Dendritic cell treated with granulocyte-macrophage colony-stimulating factor and Interleukin-4, amounts not matched to agents 40 ng/mL and 50 ng/mL, for 4 days (primary cell): Measurements from ENCODE around the gene SDHAF4.
"Not testable (repeated sequence)": the region's sequence is repeated elsewhere in the genome, so short reads cannot be mapped to it uniquely, and the experiment has no call there.

Source experiments
- H3K27ac Mint-ChIP-seq: one replicate; pipeline ENCODE4 v1.8.0; 2022; ENCODE audit warnings: mild to moderate bottlenecking, mixed read lengths
- H3K27me3 Mint-ChIP-seq: one replicate; pipeline ENCODE4 v1.8.0; 2022; ENCODE audit warnings: mild to moderate bottlenecking, mixed read lengths
- H3K36me3 Mint-ChIP-seq: one replicate; pipeline ENCODE4 v1.8.0; 2022; ENCODE audit warnings: low read depth, mixed read lengths
- H3K4me1 Mint-ChIP-seq: one replicate; pipeline ENCODE4 v1.8.0; 2022; ENCODE audit warnings: low read depth, mixed read lengths
- H3K4me3 Mint-ChIP-seq: one replicate; pipeline ENCODE4 v1.8.0; 2022; ENCODE audit warnings: mild to moderate bottlenecking, moderate library complexity, mixed read lengths
- H3K9me3 Mint-ChIP-seq: one replicate; pipeline ENCODE4 v1.8.0; 2022; ENCODE audit warnings: mixed read lengths
- intact Hi-C: fragments of 100-400 bp; cut with micrococcal nuclease; formaldehyde crosslinking; loops from one replicate; pipeline ENCODE4 v1.15.0; 2022

Gene SDHAF4

DNA sequence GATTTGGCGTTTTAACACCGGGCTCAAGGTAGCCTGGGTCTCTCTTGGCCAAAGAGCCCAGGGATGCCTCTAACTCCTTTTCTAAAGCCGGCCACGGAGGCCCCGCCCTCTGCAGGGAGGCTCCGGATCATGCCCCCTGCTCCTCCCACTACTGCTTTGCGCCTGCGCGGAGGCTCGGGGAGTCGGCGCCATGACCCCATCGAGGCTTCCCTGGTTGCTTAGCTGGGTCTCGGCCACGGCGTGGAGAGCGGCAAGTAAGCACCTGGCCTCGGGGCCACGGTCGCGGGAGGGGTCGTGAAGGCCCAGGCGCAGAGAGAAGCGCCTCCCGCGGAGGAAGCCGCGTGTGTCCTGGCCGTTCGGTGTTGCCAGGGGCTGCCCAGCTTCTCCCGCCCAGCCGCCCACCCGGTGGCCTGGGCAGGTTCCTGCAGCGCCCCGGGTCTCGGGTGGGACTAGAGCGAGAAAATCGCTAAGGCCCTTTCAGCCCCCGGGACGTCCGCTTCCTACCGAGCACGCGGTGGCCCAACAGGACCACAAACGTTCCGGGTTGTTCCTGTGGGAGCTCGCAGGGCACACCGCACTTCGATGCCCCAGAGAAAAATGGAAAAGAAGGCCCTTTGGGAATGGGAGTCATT, at the start of gene SDHAF4:
Gene SDHAF4, plus strand, starts transcription at position 180 of the 632 bp plus-strand sequence. Its CDS starts 11 bp downstream, at position 191.
- peak within 1 kb of the TSS; percentile 76 for H3K4me3 Mint-ChIP-seq
- no peaks in the 10 kb centered on the region for H3K9me3 Mint-ChIP-seq
- peaks cover 5% of the 10 kb centered on the region for H3K4me1 Mint-ChIP-seq
- no peaks in the 10 kb centered on the region for H3K36me3 Mint-ChIP-seq
- intact Hi-C loops, result loop anchor here (5.0 to 10.0 kb wide), 2 partner anchors 100 to 152 kb away; partner anchors contain the start of genes FAM135A and SMAP1
- peak within 1 kb of the TSS; percentile 81 for H3K27ac Mint-ChIP-seq
- H3K27me3 Mint-ChIP-seq, result no peaks in the 10 kb centered on the region

DNA sequence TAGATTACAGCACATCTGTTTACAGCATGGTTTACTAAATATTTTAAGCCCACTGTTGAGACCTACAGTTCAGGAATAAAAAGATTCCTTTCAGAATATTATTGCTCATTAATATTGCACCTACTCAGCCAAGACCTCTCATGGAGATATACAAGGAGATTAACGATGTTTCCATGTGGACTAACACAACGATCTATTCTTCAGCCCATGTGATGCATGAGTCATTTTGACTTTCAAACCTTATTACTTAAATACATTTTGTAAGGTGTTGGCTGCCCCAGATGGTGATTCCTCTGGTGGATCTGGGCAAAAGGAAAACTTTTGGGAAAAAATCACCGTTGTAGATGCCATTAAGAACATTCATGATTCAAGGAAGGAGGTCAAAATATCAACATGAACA, 48.0 kb upstream of the SDHAF4 start:
- H3K36me3 Mint-ChIP-seq, result no peaks in the 10 kb centered on the region
- no peak overlapping the region for H3K4me3 Mint-ChIP-seq
- H3K9me3 Mint-ChIP-seq, result no peaks in the 10 kb centered on the region
- H3K4me1 Mint-ChIP-seq, result no peaks in the 10 kb centered on the region
- no peak overlapping the region for H3K27ac Mint-ChIP-seq
- intact Hi-C loops, result no loop called here
- no peaks in the 10 kb centered on the region for H3K27me3 Mint-ChIP-seq

GRCh38 chr6:70520575-70520974, 46.2 kb upstream of the SDHAF4 start:
- Mint-ChIP-seq H3K36me3 (no peaks in the 10 kb centered on the region), H3K9me3 (no peaks in the 10 kb centered on the region), H3K4me3 (no peak overlapping the region), H3K4me1 (no peaks in the 10 kb centered on the region), H3K27me3 (no peaks in the 10 kb centered on the region), H3K27ac (no peak overlapping the region)
- intact Hi-C loops, result loop anchor here (1.0 to 5.0 kb wide), 3 partner anchors 166 to 492 kb away; no protein-coding TSS in a partner anchor

DNA sequence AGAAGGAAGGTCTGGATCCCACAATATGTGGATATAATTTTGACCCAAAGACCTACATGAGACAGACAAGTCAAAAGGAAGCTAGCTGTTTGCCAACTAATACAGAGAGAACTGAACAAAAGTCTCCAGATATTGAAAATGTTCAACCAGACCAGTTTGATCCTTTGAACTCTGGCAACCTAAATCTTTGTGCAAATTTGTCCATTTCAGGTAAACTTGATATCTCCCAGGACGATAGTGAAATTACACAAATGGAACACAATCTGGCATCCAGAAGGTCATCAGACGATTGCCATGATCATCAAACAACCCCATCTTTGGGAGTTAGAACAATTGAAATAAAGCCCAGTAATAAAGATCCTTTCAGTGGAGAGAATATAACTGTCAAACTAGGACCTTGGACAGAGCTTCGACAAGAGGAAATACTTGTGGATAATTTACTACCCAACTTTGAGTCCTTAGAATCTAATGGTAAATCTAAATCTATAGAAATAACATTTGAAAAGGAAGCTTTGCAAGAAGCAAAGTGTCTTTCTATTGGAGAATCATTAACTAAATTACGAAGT, 41.9 kb upstream of the SDHAF4 start:
- no peaks in the 10 kb centered on the region for H3K4me1 Mint-ChIP-seq
- H3K9me3 Mint-ChIP-seq, result no peaks in the 10 kb centered on the region
- no peak overlapping the region for H3K4me3 Mint-ChIP-seq
- intact Hi-C loops, result loop anchor here (5.0 kb wide), 2 partner anchors 47 to 487 kb away; no protein-coding TSS in a partner anchor
- H3K27ac Mint-ChIP-seq, result no peak overlapping the region
- peaks cover 6% of the 10 kb centered on the region for H3K36me3 Mint-ChIP-seq
- no peaks in the 10 kb centered on the region for H3K27me3 Mint-ChIP-seq

GRCh38 chr6:70527071-70527737, 39.5 kb upstream of the SDHAF4 start:
- Mint-ChIP-seq H3K9me3 (no peaks in the 10 kb centered on the region), H3K27ac (no peak overlapping the region), H3K36me3 (peaks cover 11% of the 10 kb centered on the region), H3K4me1 (no peaks in the 10 kb centered on the region), H3K4me3 (no peak overlapping the region), H3K27me3 (no peaks in the 10 kb centered on the region)
- intact Hi-C loops, result loop anchor here (5.0 kb wide), 1 partner anchor 45 kb away; no protein-coding TSS in a partner anchor

DNA sequence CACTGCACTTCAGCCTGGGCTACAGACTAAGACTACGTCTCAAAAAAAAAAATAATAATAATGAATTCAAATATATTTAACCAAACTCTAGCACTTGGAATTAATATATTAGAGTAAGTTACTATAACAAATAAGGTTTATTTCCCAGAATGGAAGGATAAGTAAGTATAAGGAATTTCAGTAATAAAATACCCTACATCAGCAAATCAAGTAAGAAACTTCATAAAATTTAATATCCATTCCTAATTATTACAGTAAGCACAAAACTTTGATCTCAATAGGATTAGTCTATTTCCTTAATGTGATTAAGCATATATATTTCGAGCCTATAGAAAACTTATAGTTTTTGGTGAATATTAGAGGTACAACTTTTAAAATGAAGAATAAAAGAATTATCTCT, 36.7 kb upstream of the SDHAF4 start:
- Mint-ChIP-seq H3K9me3 (no peaks in the 10 kb centered on the region), H3K27me3 (no peaks in the 10 kb centered on the region), H3K4me1 (no peaks in the 10 kb centered on the region), H3K4me3 (no peak overlapping the region), H3K36me3 (peaks cover 11% of the 10 kb centered on the region), H3K27ac (no peak overlapping the region)
- intact Hi-C loops, result no loop called here

DNA sequence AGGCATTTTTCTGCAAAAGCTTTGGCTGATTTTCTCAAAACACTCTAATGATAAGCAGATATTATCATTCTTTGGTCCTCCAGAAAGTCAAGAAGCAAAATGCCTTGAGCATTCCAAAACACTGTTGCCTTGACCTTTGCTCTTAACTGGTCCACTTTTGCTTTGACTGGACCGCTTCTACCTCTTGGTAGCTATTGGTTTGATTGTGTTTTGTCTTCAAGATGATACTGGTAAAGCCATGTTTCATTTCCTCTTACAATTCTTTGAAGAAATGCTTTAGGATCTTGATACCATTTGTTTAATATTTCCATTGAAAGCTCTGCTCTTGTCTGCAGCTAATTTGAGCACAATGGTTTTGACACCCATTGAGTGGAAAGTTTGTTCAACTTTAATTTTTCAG, 35.6 kb upstream of the SDHAF4 start:
- Mint-ChIP-seq H3K27me3 (no peaks in the 10 kb centered on the region), H3K9me3 (no peaks in the 10 kb centered on the region), H3K4me1 (no peaks in the 10 kb centered on the region), H3K4me3 (no peak overlapping the region), H3K36me3 (peaks cover 11% of the 10 kb centered on the region), H3K27ac (no peak overlapping the region)
- intact Hi-C loops, result no loop called here

- Mint-ChIP-seq H3K27ac (no peak overlapping the region), H3K27me3 (no peaks in the 10 kb centered on the region), H3K9me3 (no peaks in the 10 kb centered on the region), H3K4me1 (peaks cover 14% of the 10 kb centered on the region), H3K36me3 (no peaks in the 10 kb centered on the region), H3K4me3 (no peak overlapping the region)
- intact Hi-C loops, result no loop called here
Observed at GRCh38 chr6:70537266-70537665, 29.5 kb upstream of the SDHAF4 start.

- no peaks in the 10 kb centered on the region for H3K36me3 Mint-ChIP-seq
- H3K4me1 Mint-ChIP-seq, result peaks cover 14% of the 10 kb centered on the region
- H3K4me3 Mint-ChIP-seq, result no peak overlapping the region
- no peaks in the 10 kb centered on the region for H3K9me3 Mint-ChIP-seq
- no peak overlapping the region for H3K27ac Mint-ChIP-seq
- intact Hi-C loops, result no loop called here
- no peaks in the 10 kb centered on the region for H3K27me3 Mint-ChIP-seq
Observed at GRCh38 chr6:70538376-70538775, 28.4 kb upstream of the SDHAF4 start.

DNA sequence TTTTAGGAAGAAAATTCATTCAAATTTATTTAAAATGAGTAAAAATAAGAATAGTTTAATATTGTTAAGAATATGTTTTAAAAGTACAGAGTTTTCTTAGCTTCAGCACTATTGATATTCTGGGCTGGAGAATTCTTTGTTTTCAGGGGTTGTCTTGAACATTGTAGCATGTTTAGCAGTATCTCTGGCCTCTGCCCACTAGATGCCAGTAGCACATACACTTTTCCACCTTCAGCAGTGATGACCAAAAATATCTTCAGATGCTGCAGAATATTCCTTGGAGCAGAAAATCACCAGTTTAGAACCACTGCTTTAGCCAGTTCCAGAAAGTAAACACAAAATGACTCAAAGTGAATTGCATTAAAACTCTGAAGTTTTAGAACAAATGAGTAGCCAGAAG, 19.4 kb upstream of the SDHAF4 start:
- H3K4me3 Mint-ChIP-seq, result no peak overlapping the region
- intact Hi-C loops, result no loop called here
- H3K9me3 Mint-ChIP-seq, result no peaks in the 10 kb centered on the region
- no peaks in the 10 kb centered on the region for H3K4me1 Mint-ChIP-seq
- H3K27me3 Mint-ChIP-seq, result no peaks in the 10 kb centered on the region
- no peak overlapping the region for H3K27ac Mint-ChIP-seq
- peaks cover 6% of the 10 kb centered on the region for H3K36me3 Mint-ChIP-seq

DNA sequence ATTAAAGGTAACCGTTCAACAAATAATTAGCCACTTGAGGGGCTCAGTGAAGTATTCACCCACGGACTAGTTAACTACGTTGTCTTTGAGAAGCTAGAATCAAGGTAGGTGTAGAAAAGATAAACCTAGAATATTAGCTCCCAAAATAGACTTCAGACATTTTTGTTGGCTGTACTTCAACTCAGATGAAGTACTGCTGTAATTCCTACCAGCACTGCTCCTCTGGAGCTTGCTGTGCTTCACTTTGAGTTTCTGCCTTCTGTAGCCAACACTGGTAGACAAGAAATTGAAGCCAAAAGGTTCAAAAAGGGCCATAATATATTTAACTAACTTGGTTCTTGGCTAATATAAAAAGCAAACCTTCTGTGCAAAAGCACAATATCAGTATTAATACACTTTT, 18.8 kb upstream of the SDHAF4 start:
- Mint-ChIP-seq H3K27ac (no peak overlapping the region), H3K36me3 (peaks cover 6% of the 10 kb centered on the region), H3K9me3 (no peaks in the 10 kb centered on the region), H3K4me3 (no peak overlapping the region), H3K27me3 (no peaks in the 10 kb centered on the region), H3K4me1 (no peaks in the 10 kb centered on the region)
- intact Hi-C loops, result no loop called here

DNA sequence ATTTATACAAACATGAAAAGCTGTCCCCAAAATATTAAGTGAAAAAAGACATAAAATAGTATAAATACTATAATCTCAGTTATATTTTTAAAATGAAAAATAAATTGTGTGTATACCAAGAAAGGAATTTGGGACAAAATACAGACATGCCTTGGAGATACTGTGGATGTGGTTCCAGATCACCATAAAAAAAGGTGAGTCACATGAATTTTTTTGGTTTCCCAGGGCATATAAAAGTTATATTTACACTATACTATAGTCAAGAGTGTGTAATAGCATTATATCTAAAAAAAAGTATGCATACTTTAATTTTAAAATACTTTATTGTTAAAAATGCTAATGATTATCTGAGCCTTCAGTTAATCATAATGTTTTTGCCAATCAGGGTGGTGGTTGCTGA, 17.4 kb upstream of the SDHAF4 start:
- H3K4me1 Mint-ChIP-seq, result no peaks in the 10 kb centered on the region
- H3K27ac Mint-ChIP-seq, result no peak overlapping the region
- H3K36me3 Mint-ChIP-seq, result peaks cover 6% of the 10 kb centered on the region
- H3K4me3 Mint-ChIP-seq, result no peak overlapping the region
- no peaks in the 10 kb centered on the region for H3K27me3 Mint-ChIP-seq
- H3K9me3 Mint-ChIP-seq, result no peaks in the 10 kb centered on the region
- intact Hi-C loops, result no loop called here

DNA sequence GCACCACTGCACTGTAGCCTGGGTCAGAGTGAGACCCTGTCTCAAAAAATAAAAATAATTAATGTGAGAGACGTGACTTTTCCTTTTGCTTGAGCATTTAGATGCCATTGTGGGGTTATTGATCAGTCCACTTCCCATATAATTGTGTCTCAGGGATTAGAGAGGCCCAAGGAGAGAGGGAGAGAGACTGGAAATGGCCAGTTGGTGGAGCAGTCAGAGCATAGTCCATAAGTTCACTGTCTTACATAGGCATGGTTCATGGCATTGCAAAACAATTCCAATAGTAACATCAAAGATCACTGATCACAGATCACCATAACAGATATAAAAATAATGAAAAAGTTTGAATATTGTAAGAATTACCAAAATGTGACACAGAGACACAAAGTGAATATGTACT, 15.2 kb upstream of the SDHAF4 start:
- H3K4me3 Mint-ChIP-seq, result no peak overlapping the region
- H3K4me1 Mint-ChIP-seq, result no peaks in the 10 kb centered on the region
- no peaks in the 10 kb centered on the region for H3K27me3 Mint-ChIP-seq
- H3K9me3 Mint-ChIP-seq, result no peaks in the 10 kb centered on the region
- intact Hi-C loops, result no loop called here
- H3K27ac Mint-ChIP-seq, result no peak overlapping the region
- H3K36me3 Mint-ChIP-seq, result peaks cover 6% of the 10 kb centered on the region

- H3K9me3 Mint-ChIP-seq, H3K4me1 Mint-ChIP-seq, H3K27ac Mint-ChIP-seq, H3K36me3 Mint-ChIP-seq, H3K4me3 Mint-ChIP-seq, H3K27me3 Mint-ChIP-seq, intact Hi-C loops: not testable (repeated sequence)
Observed at GRCh38 chr6:70552286-70552940, 14.3 kb upstream of the SDHAF4 start.
